Gastroesophageal sphincter (tissue), 3 donors: ENCODE results near the gene EFL1.
"Not testable (repeated sequence)": the region's sequence is repeated elsewhere in the genome, so short reads cannot be mapped to it uniquely, and the experiment has no call there.

Experiments used
- EP300 ChIP-seq: sonication (generic); formaldehyde crosslinking; IDR thresholded peaks from one replicate; pipeline ENCODE4 v1.6.1; 2017; ENCODE audit warnings: antibody characterized with exemption, mild to moderate bottlenecking
- POLR2AphosphoS5 ChIP-seq: sonication (generic); formaldehyde crosslinking; IDR thresholded peaks from one replicate; pipeline ENCODE4 v1.6.1; 2017; ENCODE audit warnings: antibody characterized with exemption
- TF ChIP-seq, protein P1 (sequence below), 4 experiments: fragments of 200-600 bp in 2 of 4; fragments of 450-650 bp in 2 of 4; sonication (generic) in 1 of 4; IDR thresholded peaks; one replicate each; pipeline ENCODE4 v1.5.1; 2017 to 2019; ENCODE audit warnings: antibody characterized with exemption in 4 of 4, mild to moderate bottlenecking in 2 of 4, moderate library complexity in 2 of 4

DNA sequence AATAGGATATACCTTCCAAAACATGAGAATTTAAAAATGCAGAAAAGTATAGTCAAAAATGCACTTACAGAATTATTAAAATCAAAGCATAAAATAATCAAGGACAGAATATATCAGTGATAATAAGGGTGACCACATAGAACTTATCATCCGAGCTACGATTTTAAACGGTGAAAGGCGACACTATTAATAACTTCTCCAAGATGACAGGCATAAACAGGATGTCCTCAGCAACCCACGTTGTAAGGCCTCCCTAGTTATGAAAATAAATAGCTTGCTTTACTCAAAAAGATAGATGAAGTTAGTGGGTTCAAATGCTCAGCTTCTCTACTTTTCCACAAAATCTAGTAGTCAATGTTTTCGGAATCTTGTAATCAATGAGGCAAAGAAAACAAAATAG lies 68.0 kb downstream of the EFL1 start:
- not testable (repeated sequence) for TF ChIP-seq POLR2AphosphoS5, EP300
- TF ChIP-seq, protein P1, sequence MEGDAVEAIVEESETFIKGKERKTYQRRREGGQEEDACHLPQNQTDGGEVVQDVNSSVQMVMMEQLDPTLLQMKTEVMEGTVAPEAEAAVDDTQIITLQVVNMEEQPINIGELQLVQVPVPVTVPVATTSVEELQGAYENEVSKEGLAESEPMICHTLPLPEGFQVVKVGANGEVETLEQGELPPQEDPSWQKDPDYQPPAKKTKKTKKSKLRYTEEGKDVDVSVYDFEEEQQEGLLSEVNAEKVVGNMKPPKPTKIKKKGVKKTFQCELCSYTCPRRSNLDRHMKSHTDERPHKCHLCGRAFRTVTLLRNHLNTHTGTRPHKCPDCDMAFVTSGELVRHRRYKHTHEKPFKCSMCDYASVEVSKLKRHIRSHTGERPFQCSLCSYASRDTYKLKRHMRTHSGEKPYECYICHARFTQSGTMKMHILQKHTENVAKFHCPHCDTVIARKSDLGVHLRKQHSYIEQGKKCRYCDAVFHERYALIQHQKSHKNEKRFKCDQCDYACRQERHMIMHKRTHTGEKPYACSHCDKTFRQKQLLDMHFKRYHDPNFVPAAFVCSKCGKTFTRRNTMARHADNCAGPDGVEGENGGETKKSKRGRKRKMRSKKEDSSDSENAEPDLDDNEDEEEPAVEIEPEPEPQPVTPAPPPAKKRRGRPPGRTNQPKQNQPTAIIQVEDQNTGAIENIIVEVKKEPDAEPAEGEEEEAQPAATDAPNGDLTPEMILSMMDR (IDR thresholded peaks at IDR 0.05), result not testable (repeated sequence)
